HepG2 (cell line): ENCODE measurements around the gene NOB1. TPM values are rescaled to one million over a fixed set of nuclear protein-coding genes. Genes with fewer than 3 reads are reported as not detected.

Source experiments
- GATAD2A ChIP-seq: IDR thresholded peaks from 2 replicates; pipeline ENCODE4 v1.6.1; 2016
- GFI1 ChIP-seq: sonication (generic); formaldehyde crosslinking; IDR thresholded peaks from 2 replicates; pipeline ENCODE4 v1.5.0; 2020; ENCODE audit warnings: missing genetic modification reagents, mild to moderate bottlenecking, borderline replicate concordance
- NFIB ChIP-seq: sonication (generic); formaldehyde crosslinking; IDR thresholded peaks from 2 replicates; pipeline ENCODE4 v1.9.0; 2021; ENCODE audit warnings: missing genetic modification reagents, mild to moderate bottlenecking, borderline replicate concordance
- POGZ ChIP-seq: sonication (generic); formaldehyde crosslinking; IDR thresholded peaks from 2 replicates; pipeline ENCODE4 v1.4.0; 2020; ENCODE audit warnings: mild to moderate bottlenecking, missing genetic modification reagents
- ZNF609 ChIP-seq: sonication (generic); formaldehyde crosslinking; IDR thresholded peaks from 2 replicates; pipeline ENCODE4 v1.4.0; 2020; ENCODE audit warnings: mild to moderate bottlenecking, missing genetic modification reagents, borderline replicate concordance
- polyA plus RNA-seq, 8 experiments: library from polyadenylated mRNA; depleted of rRNA in 3 of 8; stranded (reverse) in 7 of 8; unstranded in 1 of 8; fragments of >200 nt; fragmentation: Illumina TruSeq in 4 of 8; extraction: Trizol in 4 of 8; gene quantifications; 2 replicates each; pipeline versions ENCODE4 v1.2.1 to v1.2.3, GENCODE V29; 2011 to 2016; ENCODE audit warnings: low read depth in 4 of 8, missing spikeins in 1 of 8, mixed read lengths in 1 of 8; ENCODE audit not compliant: insufficient read depth in 1 of 8
- total RNA-seq, 5 experiments: library from RNA; depleted of rRNA; stranded (reverse); fragments of >200 nt; fragmentation: Illumina TruSeq; extraction: Trizol; gene quantifications; 2 replicates each; pipeline ENCODE4 v1.2.3, GENCODE V29; 2016; ENCODE audit warnings: low read depth in 1 of 5
- TF ChIP-seq, protein P1 (sequence below): sonication (generic); formaldehyde crosslinking; IDR thresholded peaks from 2 replicates; pipeline ENCODE4 v1.4.0; 2020; ENCODE audit warnings: missing genetic modification reagents, mild to moderate bottlenecking, borderline replicate concordance

NOB1 gene
- total and polyA plus RNA-seq, 2 of the 13 experiments (the other 11 are each of a cell fraction or from before 2014, with no cell fraction given), result 47.1 to 162 TPM

- TF ChIP-seq, protein P1, sequence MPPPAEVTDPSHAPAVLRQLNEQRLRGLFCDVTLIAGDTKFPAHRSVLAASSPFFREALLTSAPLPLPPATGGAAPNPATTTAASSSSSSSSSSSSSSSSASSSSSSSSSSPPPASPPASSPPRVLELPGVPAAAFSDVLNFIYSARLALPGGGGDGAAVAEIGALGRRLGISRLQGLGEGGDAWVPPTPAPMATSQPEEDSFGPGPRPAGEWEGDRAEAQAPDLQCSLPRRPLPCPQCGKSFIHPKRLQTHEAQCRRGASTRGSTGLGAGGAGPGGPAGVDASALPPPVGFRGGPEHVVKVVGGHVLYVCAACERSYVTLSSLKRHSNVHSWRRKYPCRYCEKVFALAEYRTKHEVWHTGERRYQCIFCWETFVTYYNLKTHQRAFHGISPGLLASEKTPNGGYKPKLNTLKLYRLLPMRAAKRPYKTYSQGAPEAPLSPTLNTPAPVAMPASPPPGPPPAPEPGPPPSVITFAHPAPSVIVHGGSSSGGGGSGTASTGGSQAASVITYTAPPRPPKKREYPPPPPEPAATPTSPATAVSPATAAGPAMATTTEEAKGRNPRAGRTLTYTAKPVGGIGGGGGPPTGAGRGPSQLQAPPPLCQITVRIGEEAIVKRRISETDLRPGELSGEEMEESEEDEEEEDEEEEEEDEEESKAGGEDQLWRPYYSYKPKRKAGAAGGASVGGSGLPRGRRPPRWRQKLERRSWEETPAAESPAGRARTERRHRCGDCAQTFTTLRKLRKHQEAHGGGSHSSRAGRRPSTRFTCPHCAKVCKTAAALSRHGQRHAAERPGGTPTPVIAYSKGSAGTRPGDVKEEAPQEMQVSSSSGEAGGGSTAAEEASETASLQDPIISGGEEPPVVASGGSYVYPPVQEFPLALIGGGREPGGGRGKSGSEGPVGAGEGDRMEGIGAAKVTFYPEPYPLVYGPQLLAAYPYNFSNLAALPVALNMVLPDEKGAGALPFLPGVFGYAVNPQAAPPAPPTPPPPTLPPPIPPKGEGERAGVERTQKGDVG, result no peak
- 0 out of 2 replicates have a peak, but pooled peaks have one; percentile 27 for TF ChIP-seq ZNF609 (CRISPR knock-in tag)
- 0 out of 2 replicates have a peak, but pooled peaks have one; percentile 12 for TF ChIP-seq GATAD2A (CRISPR knock-in tag)
- TF ChIP-seq POGZ (CRISPR knock-in tag), result peak; percentile 39; the same call in 1 of the 2 replicates
- TF ChIP-seq NFIB (CRISPR knock-in tag), result no peak
- TF ChIP-seq GFI1 (CRISPR knock-in tag), result peak; percentile 38; the same call in 1 of the 2 replicates
Observed at GRCh38 chr16:69781118-69781517, 26.4 kb upstream of the NOB1 start (continued).
